Transverse colon (tissue), 4 donors: ENCODE measurements around the gene OSBPL2. TPM values are rescaled to one million over a fixed set of nuclear protein-coding genes. Genes with fewer than 3 reads are reported as not detected.

Experiments used
- DNase-seq: peaks from one replicate; pipeline ENCODE4 v3.0.0-alpha.2; 2019
- H3K27ac ChIP-seq, 4 donors: fragments of 200-600 bp; sonication (generic); 2 replicates each; pipeline ENCODE4 v1.5.1; 2016 to 2018; ENCODE audit warnings: inconsistent platforms in 4 of 4
- H3K27me3 ChIP-seq: fragments of 200-600 bp; sonication (generic); 2 replicates; pipeline ENCODE4 v1.5.1; 2017; ENCODE audit warnings: inconsistent platforms
- H3K36me3 ChIP-seq, 4 donors: fragments of 200-600 bp; sonication (generic); 2 replicates each; pipeline ENCODE4 v1.5.1; 2017 to 2019; ENCODE audit warnings: inconsistent platforms in 4 of 4
- H3K4me1 ChIP-seq, 4 donors: fragments of 200-600 bp; sonication (generic); 2 replicates each; pipeline ENCODE4 v1.5.1; 2017 to 2020; ENCODE audit warnings: inconsistent platforms in 4 of 4
- H3K4me3 ChIP-seq, 4 donors: fragments of 200-600 bp; sonication (generic); 1 replicate in 1 of 4; 2 replicates in 3 of 4; pipeline versions ENCODE4 v1.5.1 to v1.6.1; 2017 to 2019; ENCODE audit warnings: inconsistent platforms in 4 of 4
- H3K9me3 ChIP-seq, 2 donors: fragments of 200-600 bp; sonication (generic); 2 replicates each; pipeline ENCODE4 v1.5.1; 2017 to 2019; ENCODE audit warnings: inconsistent platforms in 2 of 2
- CTCF ChIP-seq, 5 experiments: fragments of 200-600 bp in 3 of 5; fragments of 450-650 bp in 2 of 5; sonication (generic) in 3 of 5; IDR thresholded peaks; 1 replicate in 2 of 5; 2 replicates in 3 of 5; pipeline ENCODE4 v1.5.1; 2016 to 2017; ENCODE audit warnings: antibody characterized with exemption in 5 of 5, inconsistent platforms in 3 of 5, mild to moderate bottlenecking in 2 of 5, moderate library complexity in 1 of 5
- EP300 ChIP-seq: sonication (generic); formaldehyde crosslinking; IDR thresholded peaks from one replicate; pipeline ENCODE4 v1.6.1; 2017; ENCODE audit warnings: antibody characterized with exemption, low read depth
- POLR2A ChIP-seq: fragments of 450-650 bp; IDR thresholded peaks from one replicate; pipeline ENCODE4 v1.6.1; 2016; ENCODE audit warnings: antibody characterized with exemption, mild to moderate bottlenecking, moderate library complexity
- POLR2AphosphoS5 ChIP-seq, 3 donors: sonication (generic); formaldehyde crosslinking; IDR thresholded peaks; one replicate each; pipeline ENCODE4 v1.6.1; 2016; ENCODE audit warnings: antibody characterized with exemption in 3 of 3
- WGBS, 2 donors: methylation state at CpG; one replicate each; pipeline ENCODE4 v1.1.5; 2018; ENCODE audit warnings: low coverage in 1 of 2; 5-methylcytosine and 5-hydroxymethylcytosine counted together
- in situ Hi-C, 4 donors: fragments of 200-750 bp; cut with MboI; loops; one replicate each; pipeline versions ENCODE4 v1.15.0 to v1.15.1; 2017; ENCODE audit warnings: low sequenced_read_pairs in 3 of 4, low pct_ligation_motif_present in 1 of 4, low pct_unique_long_range_greater_than_20kb in 1 of 4
- intact Hi-C: fragments of 100-400 bp; cut with DNase I; formaldehyde crosslinking; loops from one replicate; pipeline ENCODE4 v1.15.1; 2023; ENCODE audit warnings: low total_unique reads
- total RNA-seq, 4 donors: library from RNA; depleted of rRNA; stranded (reverse); fragments of >200 nt; gene quantifications; one replicate each; pipeline ENCODE4 v1.1.0, GENCODE V29; 2016

Gene OSBPL2
- total RNA-seq: 100 to 1,000 TPM in 1 of 4 donors, 10 to 100 TPM in 3; 36.2 to 101 (median 73.3) TPM

GRCh38 chr20:62237801-62238568, at the start of gene OSBPL2:
TSS of gene OSBPL2 (plus strand) at chr20:62238521. CDS start at chr20:62256185, 17,664 bp downstream.
- 3% methylated on average over 43 of the region's 55 CpGs; no CpG with 5 or more reads in 1 of the 2 donors for WGBS, 2 donors
- in situ Hi-C loops: no loop called here

GRCh38 chr20:62190639-62191411, 47.5 kb upstream of the OSBPL2 start:
- intact Hi-C loops (no loop called here), in situ Hi-C loops (no loop called here)
- no peak overlapping the region for H3K4me3 ChIP-seq
- H3K4me1 ChIP-seq: peaks cover 0 to 7% (median 3%) of the 10 kb centered on the region in 4 donors
- H3K9me3 ChIP-seq: no peaks in the 10 kb centered on the region
- H3K27ac ChIP-seq: no peak overlapping the region
- WGBS, 2 donors: 89 to 93% methylated on average over 8 to 25 of the region's 25 CpGs
- no peaks in the 10 kb centered on the region for H3K27me3 ChIP-seq
- H3K36me3 ChIP-seq: peaks cover 0 to 5% (median 2%) of the 10 kb centered on the region in 4 donors
- no peak for TF ChIP-seq POLR2A
- TF ChIP-seq CTCF (IDR thresholded peaks at IDR 0.05): no peak
- TF ChIP-seq EP300: no peak
- TF ChIP-seq POLR2AphosphoS5 (IDR thresholded peaks at IDR 0.05): no peak
- no peak for DNase-seq

More at GRCh38 chr20:62237801-62238568, at the start of gene OSBPL2:
- peaks cover 20 to 44% (median 31%) of the 10 kb centered on the region in 4 donors for H3K4me1 ChIP-seq
- H3K36me3 ChIP-seq: no peaks in the 10 kb centered on the region
- H3K9me3 ChIP-seq: no peaks in the 10 kb centered on the region
- H3K27me3 ChIP-seq: no peaks in the 10 kb centered on the region
- intact Hi-C loops: loop anchor here (10.0 kb wide), 1 partner anchor 53 kb away; the partner anchor contains the start of gene MTG2
- H3K27ac ChIP-seq: peak within 1 kb of the TSS; percentile 87 to 98 (median 94)
- peak; percentile 100 for DNase-seq
- peak within 1 kb of the TSS; percentile 88 to 98 (median 93) for H3K4me3 ChIP-seq
- TF ChIP-seq POLR2AphosphoS5 (IDR thresholded peaks at IDR 0.05): peak in 2 of 3 donors; percentile 4 to 54
- TF ChIP-seq EP300: no peak

- in situ Hi-C loops: no loop called here
- Histone ChIP-seq H3K27ac (no peak overlapping the region), H3K4me1 (peaks cover 0 to 7% (median 3%) of the 10 kb centered on the region in 4 donors), H3K36me3 (peaks cover 0 to 12% (median 2%) of the 10 kb centered on the region in 4 donors), H3K27me3 (no peaks in the 10 kb centered on the region), H3K9me3 (no peaks in the 10 kb centered on the region), H3K4me3 (no peak overlapping the region)
- no peak for TF ChIP-seq POLR2AphosphoS5 (IDR thresholded peaks at IDR 0.05)
- no peak for TF ChIP-seq CTCF (IDR thresholded peaks at IDR 0.05)
- no peak for TF ChIP-seq POLR2A
- TF ChIP-seq EP300: no peak
- no peak for DNase-seq
- intact Hi-C loops: no loop called here
- WGBS, 2 donors: 89% methylated on average over 14 of the region's 14 CpGs; no CpG with 5 or more reads in 1 of the 2 donors
Observed at GRCh38 chr20:62191781-62192559, 46.4 kb upstream of the OSBPL2 start.

- intact Hi-C loops: no loop called here
- in situ Hi-C loops: no loop called here
- Histone ChIP-seq H3K27ac (no peak overlapping the region), H3K4me3 (no peak overlapping the region), H3K27me3 (no peaks in the 10 kb centered on the region), H3K4me1 (peaks cover 0 to under 1% (median under 1%) of the 10 kb centered on the region in 4 donors), H3K36me3 (peaks cover 0 to 18% (median 3%) of the 10 kb centered on the region in 4 donors), H3K9me3 (no peaks in the 10 kb centered on the region)
- DNase-seq: no peak
- WGBS, 2 donors: 90 to 100% methylated on average over 2 to 10 of the region's 10 CpGs
- TF ChIP-seq POLR2A: no peak
- TF ChIP-seq POLR2AphosphoS5 (IDR thresholded peaks at IDR 0.05): no peak
- TF ChIP-seq CTCF (IDR thresholded peaks at IDR 0.05): no peak
- TF ChIP-seq EP300: no peak
Observed at GRCh38 chr20:62192635-62193034, 45.7 kb upstream of the OSBPL2 start.
